Hepatocyte (in vitro differentiated cells): Measurements from ENCODE around the gene BICD1.

ENCODE experiments used
- EZH2 ChIP-seq: fragments of 200-600 bp; sonication (generic); IDR thresholded peaks from 2 replicates; pipeline ENCODE4 v1.6.1; 2016; ENCODE audit warnings: antibody characterized with exemption, mild to moderate bottlenecking, borderline replicate concordance
- TF ChIP-seq, protein P1 (sequence below): fragments of 200-600 bp; sonication (generic); IDR thresholded peaks from 2 replicates; pipeline ENCODE4 v1.5.1; 2016; ENCODE audit warnings: antibody characterized with exemption, mild to moderate bottlenecking; ENCODE audit not compliant: poor library complexity

DNA sequence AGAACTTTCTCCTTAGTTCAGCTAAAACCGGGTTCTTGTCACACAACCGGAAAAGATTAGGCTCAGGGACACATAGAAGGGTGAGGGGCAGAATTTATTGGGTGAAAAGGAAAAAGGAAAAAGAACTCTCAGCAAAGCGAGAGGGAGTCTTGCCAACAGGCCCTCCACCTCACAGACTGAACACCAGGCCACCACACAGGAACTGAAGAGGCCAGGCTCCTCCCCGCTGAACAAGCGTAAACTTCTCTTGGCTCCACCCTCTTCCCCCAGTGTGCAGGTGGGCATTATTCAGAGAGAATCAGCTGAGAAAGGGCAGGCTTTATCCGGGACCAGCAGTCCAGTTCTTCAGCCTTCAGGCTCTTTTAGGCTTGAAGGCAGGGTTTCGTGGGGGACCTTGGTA, 167.1 kb downstream of the BICD1 start:
- TF ChIP-seq EZH2: no peak
- TF ChIP-seq, protein P1, sequence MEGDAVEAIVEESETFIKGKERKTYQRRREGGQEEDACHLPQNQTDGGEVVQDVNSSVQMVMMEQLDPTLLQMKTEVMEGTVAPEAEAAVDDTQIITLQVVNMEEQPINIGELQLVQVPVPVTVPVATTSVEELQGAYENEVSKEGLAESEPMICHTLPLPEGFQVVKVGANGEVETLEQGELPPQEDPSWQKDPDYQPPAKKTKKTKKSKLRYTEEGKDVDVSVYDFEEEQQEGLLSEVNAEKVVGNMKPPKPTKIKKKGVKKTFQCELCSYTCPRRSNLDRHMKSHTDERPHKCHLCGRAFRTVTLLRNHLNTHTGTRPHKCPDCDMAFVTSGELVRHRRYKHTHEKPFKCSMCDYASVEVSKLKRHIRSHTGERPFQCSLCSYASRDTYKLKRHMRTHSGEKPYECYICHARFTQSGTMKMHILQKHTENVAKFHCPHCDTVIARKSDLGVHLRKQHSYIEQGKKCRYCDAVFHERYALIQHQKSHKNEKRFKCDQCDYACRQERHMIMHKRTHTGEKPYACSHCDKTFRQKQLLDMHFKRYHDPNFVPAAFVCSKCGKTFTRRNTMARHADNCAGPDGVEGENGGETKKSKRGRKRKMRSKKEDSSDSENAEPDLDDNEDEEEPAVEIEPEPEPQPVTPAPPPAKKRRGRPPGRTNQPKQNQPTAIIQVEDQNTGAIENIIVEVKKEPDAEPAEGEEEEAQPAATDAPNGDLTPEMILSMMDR: no peak
